Testis (tissue), 2 donors: Measurements from ENCODE around the gene JAKMIP3.

Source experiments
- POLR2A ChIP-seq: fragments of 450-650 bp; IDR thresholded peaks from one replicate; pipeline ENCODE4 v1.6.1; 2017; ENCODE audit warnings: antibody characterized with exemption, mild to moderate bottlenecking, moderate library complexity
- TF ChIP-seq, protein P1 (sequence below), 3 experiments: fragments of 450-650 bp in 2 of 3; fragments of 200-600 bp in 1 of 3; sonication (generic) in 1 of 3; IDR thresholded peaks; one replicate each; pipeline ENCODE4 v1.5.1; 2016 to 2019; ENCODE audit warnings: antibody characterized with exemption in 3 of 3, mild to moderate bottlenecking in 2 of 3, moderate library complexity in 1 of 3

DNA sequence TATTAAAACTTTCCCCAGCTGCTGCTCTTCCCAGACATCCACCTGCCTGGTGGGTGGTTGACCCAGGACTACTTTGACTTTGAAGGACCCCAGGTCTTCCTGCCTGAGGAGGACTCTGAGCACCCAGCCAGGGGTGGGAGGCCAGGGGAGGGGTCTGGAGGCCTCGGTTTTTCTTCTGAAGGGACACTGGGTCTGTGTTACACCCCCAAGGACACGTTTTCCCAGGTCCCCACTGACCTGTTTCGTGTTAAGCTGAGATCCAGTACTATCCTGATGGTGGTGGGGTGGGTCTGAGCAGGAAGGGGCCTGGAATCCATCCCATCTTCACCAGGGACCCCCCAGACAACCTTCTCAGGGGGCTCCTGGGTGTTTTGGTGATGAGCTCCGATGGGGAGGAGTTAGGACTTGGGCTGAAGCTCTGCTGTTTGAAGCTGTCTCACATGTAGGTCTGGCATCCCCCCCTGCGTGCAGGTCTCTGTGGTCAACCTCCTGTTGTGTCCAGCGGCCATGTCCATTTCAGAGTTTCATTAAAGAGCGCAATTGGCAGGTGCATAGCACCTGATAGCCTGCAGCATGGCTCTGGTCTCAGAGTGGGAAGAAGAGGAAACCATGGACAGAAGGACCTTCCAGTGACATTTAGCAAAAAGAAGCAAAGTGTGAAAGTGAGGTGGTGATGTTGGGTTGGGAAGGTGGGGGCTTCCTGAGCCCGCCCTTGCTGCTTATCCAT, 3.5 kb downstream of the JAKMIP3 start:
- TF ChIP-seq, protein P1, sequence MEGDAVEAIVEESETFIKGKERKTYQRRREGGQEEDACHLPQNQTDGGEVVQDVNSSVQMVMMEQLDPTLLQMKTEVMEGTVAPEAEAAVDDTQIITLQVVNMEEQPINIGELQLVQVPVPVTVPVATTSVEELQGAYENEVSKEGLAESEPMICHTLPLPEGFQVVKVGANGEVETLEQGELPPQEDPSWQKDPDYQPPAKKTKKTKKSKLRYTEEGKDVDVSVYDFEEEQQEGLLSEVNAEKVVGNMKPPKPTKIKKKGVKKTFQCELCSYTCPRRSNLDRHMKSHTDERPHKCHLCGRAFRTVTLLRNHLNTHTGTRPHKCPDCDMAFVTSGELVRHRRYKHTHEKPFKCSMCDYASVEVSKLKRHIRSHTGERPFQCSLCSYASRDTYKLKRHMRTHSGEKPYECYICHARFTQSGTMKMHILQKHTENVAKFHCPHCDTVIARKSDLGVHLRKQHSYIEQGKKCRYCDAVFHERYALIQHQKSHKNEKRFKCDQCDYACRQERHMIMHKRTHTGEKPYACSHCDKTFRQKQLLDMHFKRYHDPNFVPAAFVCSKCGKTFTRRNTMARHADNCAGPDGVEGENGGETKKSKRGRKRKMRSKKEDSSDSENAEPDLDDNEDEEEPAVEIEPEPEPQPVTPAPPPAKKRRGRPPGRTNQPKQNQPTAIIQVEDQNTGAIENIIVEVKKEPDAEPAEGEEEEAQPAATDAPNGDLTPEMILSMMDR (IDR thresholded peaks at IDR 0.05): no peak
- TF ChIP-seq POLR2A: no peak
